ENCODE data around the gene BTN1A1. TPM values are rescaled to one million over a fixed set of nuclear protein-coding genes. Genes with fewer than 3 reads are reported as not detected.
"Not testable (repeated sequence)": the region's sequence is repeated elsewhere in the genome, so short reads cannot be mapped to it uniquely, and the experiment has no call there.

BTN1A1 gene
- polyA plus RNA-seq, 2 of the 4 experiments (the other 2 are of a cell fraction): not detected

- TF ChIP-seq RAD21 (conservative IDR thresholded peaks at IDR 0.05 in 1 of 2, IDR thresholded peaks at IDR 0.05 in 1 of 2): peak in 1 of 2 experiments; percentile 20; a peak in 1 of 5 replicates
- TF ChIP-seq ATOH8 (CRISPR knock-in tag; IDR thresholded peaks at IDR 0.05; ENCODE audit: low read depth): no peak
- Histone ChIP-seq H3K4me2 (no peak overlapping the region), H3K27ac (no peak overlapping the region), H3K4me1 (peaks cover 19% of the 10 kb centered on the region), H3K4me3 (no peak overlapping the region), H3K9me3 (no peaks in the 10 kb centered on the region)
- CTCF ChIA-PET: interaction anchor here (1.0 kb wide), 1 partner anchor 202 kb away, joined by 4 read pairs; no protein-coding TSS in a partner anchor
- FAIRE-seq: no peak
- POLR2A ChIA-PET: no interaction called here
- ATAC-seq: peak; percentile 89; a peak in 4 of 6 replicates
- DNase-seq (ENCODE audit: low read depth in 1 of 2, low spot score in 1 of 2): peak in 1 of 2 experiments; percentile 40
Measured at GRCh38 chr6:26543953-26544352, 43.9 kb downstream of the BTN1A1 start.

- Histone ChIP-seq H3K9me3 (no peaks in the 10 kb centered on the region), H3K4me1 (peaks cover 16% of the 10 kb centered on the region), H3K4me2 (no peak overlapping the region), H3K4me3 (no peak overlapping the region), H3K27ac (no peak overlapping the region)
- TF ChIP-seq E2F6 (IDR thresholded peaks at IDR 0.05; ENCODE audit: borderline replicate concordance, low read depth) (no peak), CEBPB (IDR thresholded peaks at IDR 0.05) (0 out of 4 replicates have a peak, but pooled peaks of 1 of the 2 experiments have one; percentile 8)
- no peak for ATAC-seq
- CTCF ChIA-PET: interaction anchor here (0.6 kb wide), 1 partner anchor 203 kb away, joined by 3 read pairs; no protein-coding TSS in a partner anchor
- POLR2A ChIA-PET: no interaction called here
- no peak for DNase-seq (ENCODE audit: low read depth in 1 of 2, low spot score in 1 of 2)
- FAIRE-seq: no peak
Measured at GRCh38 chr6:26544473-26544872, 44.4 kb downstream of the BTN1A1 start.

- ATAC-seq: no peak
- Histone ChIP-seq H3K9me3 (no peaks in the 10 kb centered on the region), H3K4me3 (no peak overlapping the region), H3K27ac (no peak overlapping the region), H3K4me2 (no peak overlapping the region), H3K4me1 (peaks cover 10% of the 10 kb centered on the region)
- DNase-seq (ENCODE audit: low read depth in 1 of 2, low spot score in 1 of 2): no peak
- no peak for TF ChIP-seq HOXA7 (CRISPR knock-in tag; IDR thresholded peaks at IDR 0.05)
- TF ChIP-seq TFCP2L1 (CRISPR knock-in tag; IDR thresholded peaks at IDR 0.05): no peak
- no peak for TF ChIP-seq ZFP36 (IDR thresholded peaks at IDR 0.05; ENCODE audit: borderline replicate concordance, partially characterized antibody)
- no peak for TF ChIP-seq FOSB (CRISPR knock-in tag; IDR thresholded peaks at IDR 0.05)
- no peak for TF ChIP-seq FOXS1 (CRISPR knock-in tag; IDR thresholded peaks at IDR 0.05)
- TF ChIP-seq MAX (IDR thresholded peaks at IDR 0.05): no peak
- no peak for TF ChIP-seq REST (IDR thresholded peaks at IDR 0.05)
- CTCF ChIA-PET: interaction anchor here (1.4 kb wide), 1 partner anchor 204 kb away, joined by 3 read pairs; no protein-coding TSS in a partner anchor
- POLR2A ChIA-PET: no interaction called here
- FAIRE-seq: no peak
- WGBS (ENCODE audit: missing lambda C conversion rate): 89% methylated on average over 6 of the region's 6 CpGs
Measured at GRCh38 chr6:26545627-26546026, 45.5 kb downstream of the BTN1A1 start.

GRCh38 chr6:26547363-26547762 lies 47.3 kb downstream of the BTN1A1 start:
- H3K4me1 ChIP-seq; DNase-seq (ENCODE audit: low read depth in 1 of 2, low spot score in 1 of 2); H3K4me2 ChIP-seq; H3K27ac ChIP-seq; H3K9me3 ChIP-seq; H3K4me3 ChIP-seq; ATAC-seq; FAIRE-seq; POLR2A ChIA-PET: not testable (repeated sequence)
- 94% methylated on average over 18 of the region's 18 CpGs for WGBS (ENCODE audit: missing lambda C conversion rate)
- CTCF ChIA-PET: interaction anchor here (1.0 kb wide), 1 partner anchor 225 kb away, joined by 4 read pairs; no protein-coding TSS in a partner anchor
